NCI-H1105 (cell line): ENCODE results near the gene ICAM1.
A peak's percentile ranks its signal among the peaks of the same experiment; 100 is the strongest.

ENCODE experiments used
- DNase-seq: peaks from one replicate; lab custom pipeline; 2025; lab: John Stamatoyannopoulos, UW

Gene ICAM1

DNA sequence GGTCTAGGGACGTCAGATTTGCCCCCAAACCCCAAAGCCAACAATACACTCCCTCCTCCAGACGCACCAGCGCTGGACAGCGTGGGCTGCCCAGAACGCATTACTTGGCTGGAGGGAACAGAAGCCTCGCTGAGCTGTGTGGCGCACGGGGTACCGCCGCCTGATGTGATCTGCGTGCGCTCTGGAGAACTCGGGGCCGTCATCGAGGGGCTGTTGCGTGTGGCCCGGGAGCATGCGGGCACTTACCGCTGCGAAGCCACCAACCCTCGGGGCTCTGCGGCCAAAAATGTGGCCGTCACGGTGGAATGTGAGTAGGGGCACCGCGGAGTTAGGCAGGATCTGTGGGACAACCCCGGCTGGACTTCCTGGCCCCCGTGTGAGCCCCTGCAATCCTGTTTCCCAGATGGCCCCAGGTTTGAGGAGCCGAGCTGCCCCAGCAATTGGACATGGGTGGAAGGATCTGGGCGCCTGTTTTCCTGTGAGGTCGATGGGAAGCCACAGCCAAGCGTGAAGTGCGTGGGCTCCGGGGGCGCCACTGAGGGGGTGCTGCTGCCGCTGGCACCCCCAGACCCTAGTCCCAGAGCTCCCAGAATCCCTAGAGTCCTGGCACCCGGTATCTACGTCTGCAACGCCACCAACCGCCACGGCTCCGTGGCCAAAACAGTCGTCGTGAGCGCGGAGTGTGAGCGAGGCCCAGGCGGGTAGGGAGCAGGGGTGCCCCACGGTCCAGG, 22.9 kb downstream of the ICAM1 start:
- DNase-seq = no peak

- DNase-seq = no peak
These were observed 23.4 kb downstream of the ICAM1 start for GRCh38 chr19:10294368-10294697.

DNA sequence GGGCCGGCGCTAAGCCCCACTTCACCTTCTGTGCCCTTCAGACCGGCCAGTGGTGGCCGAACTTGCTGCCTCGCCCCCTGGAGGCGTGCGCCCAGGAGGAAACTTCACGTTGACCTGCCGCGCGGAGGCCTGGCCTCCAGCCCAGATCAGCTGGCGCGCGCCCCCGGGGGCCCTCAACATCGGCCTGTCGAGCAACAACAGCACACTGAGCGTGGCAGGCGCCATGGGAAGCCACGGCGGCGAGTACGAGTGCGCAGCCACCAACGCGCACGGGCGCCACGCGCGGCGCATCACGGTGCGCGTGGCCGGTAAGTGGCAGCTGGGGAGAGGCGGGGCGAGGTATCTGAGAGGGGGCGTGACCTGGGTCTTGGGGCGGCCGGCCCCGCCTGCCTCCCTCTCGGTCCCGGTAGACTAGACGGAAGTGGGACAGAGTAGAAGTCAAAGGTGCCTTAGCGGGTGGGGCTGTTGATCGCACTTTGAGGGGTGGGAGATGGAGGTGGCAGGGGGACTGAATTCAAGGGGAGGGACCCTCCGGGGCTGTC, 24.5 kb downstream of the ICAM1 start:
- DNase-seq = no peak

DNA sequence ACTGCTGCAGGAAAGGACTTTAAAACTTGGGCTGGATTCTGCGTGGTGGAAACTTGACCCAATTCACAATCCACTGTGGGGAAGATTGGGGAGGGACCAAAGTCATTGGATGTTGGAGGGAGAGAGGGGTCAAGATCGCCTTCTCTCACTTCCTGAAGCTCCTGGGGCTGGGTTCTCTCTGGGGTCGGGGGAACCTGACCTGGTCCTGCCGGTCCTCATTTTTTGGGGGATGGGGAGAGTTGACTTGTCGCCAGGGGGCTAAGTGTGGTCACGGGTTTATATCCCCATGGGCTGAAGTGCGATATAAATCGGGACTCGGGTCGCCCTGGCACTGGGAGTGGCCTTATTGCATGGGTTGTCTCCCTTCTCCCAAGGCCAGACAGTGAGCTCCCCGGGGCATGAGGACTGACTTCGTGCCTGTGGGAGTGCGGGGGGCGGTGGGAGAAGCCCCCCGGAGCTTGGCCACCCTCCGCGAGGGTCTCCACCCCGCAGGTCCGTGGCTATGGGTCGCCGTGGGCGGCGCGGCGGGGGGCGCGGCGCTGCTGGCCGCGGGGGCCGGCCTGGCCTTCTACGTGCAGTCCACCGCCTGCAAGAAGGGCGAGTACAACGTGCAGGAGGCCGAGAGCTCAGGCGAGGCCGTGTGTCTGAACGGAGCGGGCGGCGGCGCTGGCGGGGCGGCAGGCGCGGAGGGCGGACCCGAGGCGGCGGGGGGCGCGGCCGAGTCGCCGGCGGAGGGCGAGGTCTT, 25.1 kb downstream of the ICAM1 start:
- DNase-seq = no peak

- no peak for DNase-seq
These were observed 28.9 kb downstream of the ICAM1 start for GRCh38 chr19:10299545-10300458.

DNA sequence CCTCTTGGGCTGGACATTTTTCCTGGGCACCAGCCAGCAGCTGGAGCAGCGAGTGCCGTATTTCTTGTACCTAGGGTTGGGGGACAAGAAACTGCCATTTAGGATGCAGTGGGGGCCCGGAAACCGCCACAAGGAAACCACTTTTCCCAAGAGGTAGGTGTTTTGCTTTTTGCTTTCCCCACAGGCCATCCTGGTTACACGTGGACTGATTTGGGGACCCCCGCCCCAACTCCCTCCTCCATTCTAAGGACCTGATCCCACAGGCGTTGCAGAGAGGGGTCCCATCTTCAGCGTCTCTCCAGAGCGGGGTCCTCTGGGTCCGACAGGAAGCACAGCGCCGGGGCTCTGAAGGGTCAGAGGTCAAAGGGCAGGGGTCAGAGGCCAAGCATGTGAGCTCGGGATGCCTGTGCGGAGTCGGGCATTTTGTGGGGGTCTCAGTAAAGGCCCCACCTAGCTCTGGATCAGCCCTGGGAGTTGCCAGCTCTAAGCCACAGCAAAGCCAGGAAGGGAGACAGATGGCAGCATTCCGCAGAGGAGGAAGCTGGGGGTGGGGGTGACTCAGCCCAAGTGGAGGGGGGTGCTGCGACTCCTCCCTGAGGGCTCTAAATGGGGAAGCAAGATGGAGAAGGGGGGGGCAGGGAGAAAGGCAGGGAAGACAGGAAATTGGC, 34.4 kb downstream of the ICAM1 start:
- no peak for DNase-seq

DNA sequence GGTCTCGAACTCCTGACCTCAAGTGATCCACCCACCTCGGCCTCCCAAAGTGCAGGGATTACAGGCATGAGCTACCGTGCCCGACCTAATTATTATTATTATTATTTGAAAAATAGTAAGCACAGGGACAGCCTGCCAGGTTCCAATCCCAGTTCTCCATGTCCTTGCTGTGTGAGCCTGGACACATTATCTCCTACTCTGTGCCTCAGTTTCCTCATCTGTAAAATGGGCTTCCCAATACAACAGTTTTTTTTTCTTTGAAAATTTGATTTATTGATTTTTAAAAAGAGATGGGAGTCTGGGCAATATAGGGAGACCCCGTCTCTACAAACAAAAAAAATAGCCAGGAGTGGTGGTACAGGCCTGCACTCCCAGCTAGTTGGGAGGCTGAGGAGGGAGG, 35.4 kb downstream of the ICAM1 start:
- DNase-seq = no peak

DNA sequence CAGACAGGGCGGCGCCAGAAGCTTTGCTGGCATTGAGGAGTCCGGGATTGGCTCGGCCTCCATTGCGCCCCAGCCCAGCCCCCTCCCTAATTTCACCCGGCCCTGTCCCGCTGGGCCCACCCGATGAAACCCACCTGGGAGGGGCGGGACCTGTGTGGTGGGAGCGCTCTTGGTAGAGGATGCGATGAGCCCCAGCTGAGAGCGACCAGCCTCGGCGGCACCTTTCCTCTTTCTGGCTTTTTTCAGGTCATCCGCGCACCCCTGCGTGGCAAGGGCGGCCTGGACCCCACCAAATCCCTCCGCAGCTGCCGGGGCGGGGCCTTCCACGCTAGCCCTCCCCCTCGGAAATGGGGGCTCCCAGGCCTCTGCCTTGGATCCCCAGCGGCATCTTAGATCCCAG, 38.5 kb downstream of the ICAM1 start, which contains the start of gene ZGLP1:
ZGLP1 (minus strand) TSS at position 393 of the 400 bp plus-strand sequence.
- DNase-seq = no peak

GRCh38 chr19:10315335-10316214, 44.7 kb downstream of the ICAM1 start, which contains the start of gene FDX2:
Gene FDX2, minus strand, starts transcription at chr19:10316015. Its CDS starts 19 bp downstream, at chr19:10315996.
- peak; percentile 90 for DNase-seq

GRCh38 chr19:10316229-10317044, 45.5 kb downstream of the ICAM1 start:
- peak; percentile 2 for DNase-seq

DNA sequence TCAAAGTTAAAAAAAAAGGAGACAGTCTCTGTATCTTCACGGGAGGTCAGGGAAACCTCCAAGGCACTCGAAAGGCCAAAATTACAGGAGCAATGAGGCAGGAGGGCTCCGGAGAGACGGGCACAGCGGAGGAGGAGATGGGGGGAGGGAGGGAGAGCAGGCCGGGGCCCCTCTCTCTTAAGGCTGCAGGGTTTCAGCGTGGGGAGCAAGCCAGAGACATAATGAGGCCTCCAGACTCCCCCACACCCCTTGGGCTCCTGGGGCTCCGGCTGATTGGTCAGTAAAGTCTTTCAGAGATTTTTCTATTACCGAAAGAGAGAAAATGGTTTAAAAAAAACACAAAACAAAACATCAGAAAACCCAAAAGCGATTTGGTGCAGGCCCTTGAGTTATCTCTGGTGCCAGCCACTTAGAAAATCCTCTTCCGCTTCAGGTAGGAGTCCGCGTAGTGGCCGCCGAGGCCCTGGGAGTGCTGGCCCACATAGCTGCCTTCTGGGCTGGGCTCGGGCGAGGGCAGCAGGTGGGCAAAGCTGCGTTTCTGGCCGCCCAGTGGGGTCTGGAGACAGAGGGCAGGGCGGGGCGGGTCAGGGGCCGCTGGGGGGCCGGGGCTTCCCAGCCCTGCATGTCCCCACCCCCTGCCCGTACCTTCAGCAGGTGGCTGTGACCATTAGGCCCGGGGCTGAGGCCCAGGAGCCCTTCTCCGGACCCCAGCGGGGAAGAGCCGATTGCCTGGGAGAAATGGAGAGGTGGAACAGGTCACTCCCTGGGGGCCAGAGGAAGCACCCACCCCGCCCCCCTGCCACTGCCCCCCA, 46.3 kb downstream of the ICAM1 start:
- DNase-seq = no peak

- DNase-seq = no peak
These were observed 47.0 kb downstream of the ICAM1 start for GRCh38 chr19:10317857-10318462.

DNA sequence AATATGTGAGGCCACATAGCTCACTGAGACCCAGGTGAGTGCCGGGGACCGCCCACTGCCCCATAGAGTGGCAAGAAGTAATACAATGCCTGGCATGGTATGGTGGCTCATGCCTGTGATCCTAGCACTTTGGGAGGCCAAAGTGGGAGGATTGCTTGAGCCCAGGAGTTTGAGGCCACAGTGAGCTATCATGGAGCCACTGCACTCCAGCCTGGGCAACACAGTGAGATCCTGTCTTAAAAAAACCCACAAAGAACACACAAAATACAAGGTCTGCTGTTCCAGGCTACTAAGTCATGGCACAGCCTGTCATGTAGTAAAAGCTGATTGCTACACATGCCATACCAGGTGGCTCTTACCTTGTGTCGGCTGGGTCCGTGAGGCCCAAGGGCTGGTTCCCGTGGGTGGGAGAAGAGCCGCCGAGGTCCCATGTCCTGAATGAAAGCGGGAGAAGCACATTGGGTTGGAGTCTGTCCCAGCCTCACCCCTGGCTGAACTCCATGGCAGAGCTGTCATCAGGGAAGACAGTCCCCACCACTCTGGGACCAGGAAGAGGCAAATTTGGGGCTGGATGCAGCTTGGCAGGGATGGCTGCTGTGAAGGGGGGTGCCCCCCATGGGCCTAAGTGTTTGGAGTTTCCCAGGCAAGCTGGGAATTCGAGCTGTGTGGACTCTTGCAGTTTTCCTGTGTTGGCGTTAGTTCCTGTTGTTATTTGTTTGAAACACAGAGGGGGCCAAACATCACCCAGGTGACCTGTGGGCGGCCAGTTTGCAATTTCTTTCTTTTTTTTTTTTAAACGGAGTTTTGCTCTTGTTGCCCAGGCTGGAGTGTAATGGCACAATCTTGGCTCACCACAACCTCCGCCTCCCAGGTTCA, 48.1 kb downstream of the ICAM1 start:
- DNase-seq = no peak

GRCh38 chr19:10320602-10321416, 49.9 kb downstream of the ICAM1 start:
- DNase-seq = no peak

- no peak for DNase-seq
These were observed 50.5 kb downstream of the ICAM1 start for GRCh38 chr19:10321417-10321797.
